ENCODE results near the gene MARCHF6. TPM values are rescaled to one million over a fixed set of nuclear protein-coding genes. Genes with fewer than 3 reads are reported as not detected.
A peak's percentile ranks its signal among the peaks of the same experiment; 100 is the strongest.

MARCHF6 gene
- total RNA-seq, 4 donors from 2014 or later = 93.5 to 177 (median 111) TPM

DNA sequence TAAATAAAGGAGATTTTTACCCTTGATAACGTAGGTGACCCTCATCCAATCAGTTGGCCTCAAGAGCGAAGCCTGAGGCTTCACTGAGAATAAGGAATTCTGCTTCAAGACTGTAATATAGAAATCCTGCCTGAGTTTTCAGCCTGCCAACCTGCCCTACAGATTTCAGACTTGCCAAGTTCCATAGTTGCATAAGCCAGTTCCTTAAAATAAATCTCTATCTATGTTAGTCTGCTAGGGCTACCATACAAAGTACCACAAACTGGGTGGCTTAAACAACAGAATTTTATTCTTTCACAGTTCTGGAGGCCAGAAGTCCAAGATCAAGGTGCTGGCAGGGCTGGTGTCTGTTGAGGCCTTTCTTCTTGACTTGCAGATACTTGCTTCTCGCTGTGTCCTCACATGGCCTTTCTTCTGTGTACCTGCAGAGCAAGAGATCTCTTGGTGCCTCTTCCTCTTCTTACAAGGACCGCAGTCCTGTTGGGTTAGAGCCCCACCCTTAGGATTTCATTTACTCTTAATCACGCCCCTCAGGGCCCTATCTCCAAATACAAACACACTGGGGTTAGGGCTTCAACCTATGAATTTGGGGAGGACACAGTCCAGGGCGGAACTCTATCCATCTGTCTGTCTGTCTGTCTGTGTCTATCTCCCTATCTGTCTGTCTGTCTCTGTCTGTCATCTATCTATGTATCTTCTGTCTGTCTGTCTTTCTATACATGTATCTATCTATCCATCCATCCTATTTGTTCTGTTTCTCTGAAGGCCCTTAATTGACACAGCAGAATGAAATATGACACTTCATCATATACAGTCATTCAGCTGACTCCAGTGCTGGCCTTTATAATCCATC lies 28.8 kb upstream of the MARCHF6 start:
- 84 to 88% methylated on average over 5 to 6 of the region's 6 CpGs for WGBS, 2 donors (ENCODE audit: low coverage in 1 of 2)
- no peak overlapping the region for H3K27ac ChIP-seq

DNA sequence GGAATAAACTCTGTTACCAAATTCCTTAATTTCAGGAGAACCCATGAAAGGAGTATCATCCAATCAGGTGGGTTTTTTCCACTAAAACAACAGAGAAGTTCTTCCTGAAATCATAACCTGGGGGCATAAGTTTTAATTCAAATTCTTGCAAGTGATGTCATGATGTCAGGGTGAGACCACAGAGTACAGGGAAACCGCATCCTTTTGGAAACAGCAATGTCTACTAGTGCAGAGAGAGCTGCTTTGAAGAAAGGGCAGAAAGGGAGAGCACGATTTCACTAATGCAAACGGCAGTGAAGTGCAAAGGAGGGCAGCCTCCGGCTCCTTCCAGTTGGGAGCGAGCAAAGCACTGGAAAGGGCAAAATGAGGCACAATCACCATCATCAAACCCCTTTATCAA lies 25.2 kb upstream of the MARCHF6 start:
- intact Hi-C loops (cut with DNase I; ENCODE audit: low total_unique reads) = loop anchor here (1.0 kb wide), 1 partner anchor 19 kb away; no protein-coding TSS in a partner anchor
- H3K4me3 ChIP-seq = no peak overlapping the region
- 86 to 90% methylated on average over 5 of the region's 5 CpGs for WGBS, 2 donors (ENCODE audit: low coverage in 1 of 2)
- TF ChIP-seq EP300 (IDR thresholded peaks at IDR 0.05; ENCODE audit: low read depth) = no peak
- no peak for TF ChIP-seq POLR2AphosphoS5 (IDR thresholded peaks at IDR 0.05)
- TF ChIP-seq, protein P1, sequence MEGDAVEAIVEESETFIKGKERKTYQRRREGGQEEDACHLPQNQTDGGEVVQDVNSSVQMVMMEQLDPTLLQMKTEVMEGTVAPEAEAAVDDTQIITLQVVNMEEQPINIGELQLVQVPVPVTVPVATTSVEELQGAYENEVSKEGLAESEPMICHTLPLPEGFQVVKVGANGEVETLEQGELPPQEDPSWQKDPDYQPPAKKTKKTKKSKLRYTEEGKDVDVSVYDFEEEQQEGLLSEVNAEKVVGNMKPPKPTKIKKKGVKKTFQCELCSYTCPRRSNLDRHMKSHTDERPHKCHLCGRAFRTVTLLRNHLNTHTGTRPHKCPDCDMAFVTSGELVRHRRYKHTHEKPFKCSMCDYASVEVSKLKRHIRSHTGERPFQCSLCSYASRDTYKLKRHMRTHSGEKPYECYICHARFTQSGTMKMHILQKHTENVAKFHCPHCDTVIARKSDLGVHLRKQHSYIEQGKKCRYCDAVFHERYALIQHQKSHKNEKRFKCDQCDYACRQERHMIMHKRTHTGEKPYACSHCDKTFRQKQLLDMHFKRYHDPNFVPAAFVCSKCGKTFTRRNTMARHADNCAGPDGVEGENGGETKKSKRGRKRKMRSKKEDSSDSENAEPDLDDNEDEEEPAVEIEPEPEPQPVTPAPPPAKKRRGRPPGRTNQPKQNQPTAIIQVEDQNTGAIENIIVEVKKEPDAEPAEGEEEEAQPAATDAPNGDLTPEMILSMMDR (IDR thresholded peaks at IDR 0.05) = no peak
- no peak for TF ChIP-seq POLR2A (IDR thresholded peaks at IDR 0.05)
- in situ Hi-C loops (cut with MboI; ENCODE audit: low pct_ligation_motif_present in 1 of 4, low pct_unique_long_range_greater_than_20kb in 1 of 4, low sequenced_read_pairs in 3 of 4) = no loop called here
- no peak for DNase-seq
- H3K27ac ChIP-seq = no peak overlapping the region
- H3K36me3 ChIP-seq = no peaks in the 10 kb centered on the region
- no peaks in the 10 kb centered on the region for H3K9me3 ChIP-seq
- peaks cover 8 to 35% (median 21%) of the 10 kb centered on the region in 4 donors for H3K4me1 ChIP-seq
- H3K27me3 ChIP-seq = no peaks in the 10 kb centered on the region

More for the DNA sequence above, 28.8 kb upstream of the MARCHF6 start:
- Histone ChIP-seq H3K36me3 (no peaks in the 10 kb centered on the region), H3K9me3 (no peaks in the 10 kb centered on the region), H3K27me3 (no peaks in the 10 kb centered on the region), H3K4me3 (no peak overlapping the region), H3K4me1 (peaks cover 0 to 6% (median 0%) of the 10 kb centered on the region in 4 donors)
- in situ Hi-C loops (cut with MboI; ENCODE audit: low pct_ligation_motif_present in 1 of 4, low pct_unique_long_range_greater_than_20kb in 1 of 4, low sequenced_read_pairs in 3 of 4) (no loop called here), intact Hi-C loops (cut with DNase I; ENCODE audit: low total_unique reads) (no loop called here)
- DNase-seq = no peak
- TF ChIP-seq EP300 (IDR thresholded peaks at IDR 0.05; ENCODE audit: low read depth) = no peak
- TF ChIP-seq, protein P1 (IDR thresholded peaks at IDR 0.05) = no peak
- no peak for TF ChIP-seq POLR2AphosphoS5 (IDR thresholded peaks at IDR 0.05)
- TF ChIP-seq POLR2A (IDR thresholded peaks at IDR 0.05) = no peak

DNA sequence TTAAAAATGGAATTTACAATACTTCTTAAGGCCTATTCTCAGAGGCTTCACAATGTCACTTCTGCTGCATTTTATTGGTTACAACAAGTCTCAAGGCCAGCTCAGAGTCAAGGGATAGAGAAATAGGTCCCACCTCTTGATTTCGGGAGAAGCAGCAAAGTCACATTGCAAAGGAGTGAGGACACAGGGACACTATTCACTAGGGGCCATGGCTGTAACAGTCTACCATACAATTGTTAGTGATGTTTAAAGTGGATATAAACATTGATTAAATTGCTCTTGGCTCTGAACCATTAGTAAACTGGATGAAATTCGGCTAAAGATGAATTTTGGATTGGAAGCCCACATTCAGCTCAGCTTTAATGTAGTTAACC lies 24.1 kb upstream of the MARCHF6 start:
- TF ChIP-seq, protein P1 (IDR thresholded peaks at IDR 0.05) = no peak
- TF ChIP-seq EP300 (IDR thresholded peaks at IDR 0.05; ENCODE audit: low read depth) = no peak
- TF ChIP-seq POLR2AphosphoS5 (IDR thresholded peaks at IDR 0.05) = no peak
- TF ChIP-seq POLR2A (IDR thresholded peaks at IDR 0.05) = no peak
- H3K9me3 ChIP-seq = no peaks in the 10 kb centered on the region
- 54 to 75% methylated on average over 2 of the region's 2 CpGs for WGBS, 2 donors (ENCODE audit: low coverage in 1 of 2)
- peaks cover 5% of the 10 kb centered on the region for H3K27me3 ChIP-seq
- H3K27ac ChIP-seq = peak overlapping the region in 2 of 4 donors; percentile 41 to 70
- H3K4me3 ChIP-seq = no peak overlapping the region
- H3K4me1 ChIP-seq = peaks cover 8 to 40% (median 25%) of the 10 kb centered on the region in 4 donors
- in situ Hi-C loops (cut with MboI; ENCODE audit: low pct_ligation_motif_present in 1 of 4, low pct_unique_long_range_greater_than_20kb in 1 of 4, low sequenced_read_pairs in 3 of 4) = no loop called here
- DNase-seq = no peak
- intact Hi-C loops (cut with DNase I; ENCODE audit: low total_unique reads) = no loop called here
- H3K36me3 ChIP-seq = no peaks in the 10 kb centered on the region

DNA sequence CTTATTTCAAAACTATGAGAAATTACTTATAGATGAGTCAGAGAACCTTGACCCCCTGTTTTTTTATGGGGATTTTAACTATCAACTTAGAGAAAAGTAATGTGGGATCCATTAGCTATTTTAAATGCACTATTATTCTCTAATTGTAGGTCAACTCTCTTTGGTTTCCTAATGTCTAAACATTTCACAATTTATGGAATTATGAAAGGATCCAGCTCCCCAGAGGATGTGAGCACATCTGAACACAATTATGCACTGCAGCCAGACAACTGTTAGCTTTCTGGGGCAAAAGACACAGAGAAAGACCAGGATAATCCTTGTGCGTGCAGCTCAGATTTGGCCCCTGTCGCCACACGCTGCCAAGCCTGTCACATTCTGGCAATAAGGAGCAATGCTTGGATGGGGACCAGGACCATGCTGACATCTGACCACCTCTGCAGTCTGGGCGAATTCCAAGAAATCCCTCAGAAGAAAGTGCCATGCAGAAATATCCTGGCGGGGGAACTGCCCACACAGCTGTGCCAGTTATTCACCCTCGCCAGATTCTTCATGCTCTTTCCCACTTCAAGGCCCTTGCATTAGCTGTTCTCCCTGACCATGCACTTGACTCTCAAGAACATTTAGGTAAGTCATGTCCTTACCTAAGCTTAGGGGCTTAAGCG lies 23.5 kb upstream of the MARCHF6 start:
- intact Hi-C loops (cut with DNase I; ENCODE audit: low total_unique reads) = no loop called here
- Histone ChIP-seq H3K36me3 (no peaks in the 10 kb centered on the region), H3K27ac (peak overlapping the region in 3 of 4 donors; percentile 40 to 70 (median 41)), H3K9me3 (no peaks in the 10 kb centered on the region), H3K27me3 (peaks cover 6% of the 10 kb centered on the region), H3K4me3 (no peak overlapping the region), H3K4me1 (peaks cover 8 to 40% (median 25%) of the 10 kb centered on the region in 4 donors)
- DNase-seq = no peak
- TF ChIP-seq POLR2AphosphoS5 (IDR thresholded peaks at IDR 0.05) = peak in 1 of 3 donors; percentile 40
- no peak for TF ChIP-seq POLR2A (IDR thresholded peaks at IDR 0.05)
- in situ Hi-C loops (cut with MboI; ENCODE audit: low pct_ligation_motif_present in 1 of 4, low pct_unique_long_range_greater_than_20kb in 1 of 4, low sequenced_read_pairs in 3 of 4) = no loop called here
- WGBS, 2 donors (ENCODE audit: low coverage in 1 of 2) = 76 to 78% methylated on average over 7 of the region's 7 CpGs

All from transverse colon (tissue), 4 donors.